ENCODE results near the gene MAB21L2. TPM values are rescaled to one million over a fixed set of nuclear protein-coding genes. Genes with fewer than 3 reads are reported as not detected.

The MAB21L2 gene
- total RNA-seq, 2 donors from 2014 or later: 0.10 TPM; not detected in 1

DNA sequence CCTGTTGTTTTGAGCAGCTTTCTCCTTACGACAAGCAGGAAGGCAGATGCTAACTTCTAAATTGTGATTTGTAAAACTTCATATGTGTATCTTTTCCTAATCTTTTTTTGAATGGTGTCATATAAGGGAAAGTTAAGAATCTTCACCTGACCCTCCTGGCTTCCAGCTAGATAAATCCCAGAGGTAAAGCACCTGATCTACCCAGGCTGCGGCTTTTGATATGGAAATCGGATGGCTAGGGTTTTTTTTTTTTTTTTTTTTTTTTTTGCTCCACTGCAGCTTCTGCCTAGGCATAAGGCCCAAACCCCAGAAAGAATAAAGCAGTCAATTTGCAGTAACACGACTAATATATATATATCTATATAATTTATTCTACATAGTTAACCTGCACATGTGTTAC, 10.0 kb downstream of the MAB21L2 start:
- DNase-seq (ENCODE audit: low spot score): no peak
- intact Hi-C loops (cut with DNase I): no loop called here

DNA sequence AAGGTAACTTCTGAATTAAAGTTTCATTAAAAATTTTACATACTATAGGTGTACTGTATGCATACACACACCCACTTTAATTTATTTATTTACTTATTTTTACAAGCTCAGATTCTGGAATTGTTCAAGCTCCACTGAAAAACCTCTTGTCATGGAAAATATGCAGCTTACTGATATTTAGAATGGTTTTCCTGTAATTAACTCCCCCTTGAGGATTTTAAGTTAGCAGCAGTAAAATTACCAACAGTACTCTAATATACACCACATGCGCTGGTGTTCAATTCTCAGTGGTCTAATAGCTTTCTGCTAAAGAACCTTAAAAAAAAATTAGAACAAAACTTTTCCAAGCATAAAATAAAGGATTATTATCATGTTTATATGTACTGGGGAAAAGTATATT, 12.0 kb downstream of the MAB21L2 start:
- intact Hi-C loops (cut with DNase I): no loop called here
- DNase-seq (ENCODE audit: low spot score): no peak

DNA sequence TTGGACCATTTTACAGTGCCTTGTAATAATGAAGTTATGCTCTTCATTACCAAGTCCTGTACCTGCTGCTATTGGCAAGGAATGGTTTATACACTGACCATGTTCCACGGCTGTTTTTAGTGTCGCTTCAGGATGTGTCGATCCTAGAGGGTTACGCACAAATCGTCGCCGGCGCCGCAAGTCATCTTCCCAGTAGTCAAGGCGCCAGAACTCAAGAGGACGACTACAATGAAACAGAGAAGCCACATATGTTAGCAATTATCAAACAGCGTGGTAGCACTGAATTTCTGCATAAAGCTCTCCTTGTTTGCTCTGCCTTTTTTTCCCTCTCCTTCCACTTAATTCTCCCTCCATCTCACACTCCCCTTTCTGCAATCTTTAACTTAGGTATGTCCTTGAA, 17.0 kb downstream of the MAB21L2 start:
- DNase-seq (ENCODE audit: low spot score): no peak
- intact Hi-C loops (cut with DNase I): no loop called here

DNA sequence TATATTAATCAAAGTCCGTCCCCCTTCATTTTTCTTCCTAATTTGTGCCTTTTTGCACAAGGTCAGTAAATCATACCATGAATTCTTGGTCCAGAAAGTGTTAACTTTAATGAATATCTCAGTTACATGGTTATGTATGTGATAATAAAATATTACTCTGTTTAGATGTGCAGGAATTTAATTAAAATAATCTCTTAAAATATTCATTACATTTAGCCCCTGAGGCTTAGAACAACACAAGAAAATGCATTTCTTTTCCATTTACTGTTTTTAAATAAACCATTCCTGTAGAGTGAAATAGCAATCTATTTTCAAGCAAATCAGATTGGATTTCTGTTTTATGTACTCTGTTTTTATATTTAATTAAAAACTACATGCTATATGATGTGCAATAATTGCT, 17.6 kb downstream of the MAB21L2 start:
- no peak for DNase-seq (ENCODE audit: low spot score)
- intact Hi-C loops (cut with DNase I): no loop called here

DNA sequence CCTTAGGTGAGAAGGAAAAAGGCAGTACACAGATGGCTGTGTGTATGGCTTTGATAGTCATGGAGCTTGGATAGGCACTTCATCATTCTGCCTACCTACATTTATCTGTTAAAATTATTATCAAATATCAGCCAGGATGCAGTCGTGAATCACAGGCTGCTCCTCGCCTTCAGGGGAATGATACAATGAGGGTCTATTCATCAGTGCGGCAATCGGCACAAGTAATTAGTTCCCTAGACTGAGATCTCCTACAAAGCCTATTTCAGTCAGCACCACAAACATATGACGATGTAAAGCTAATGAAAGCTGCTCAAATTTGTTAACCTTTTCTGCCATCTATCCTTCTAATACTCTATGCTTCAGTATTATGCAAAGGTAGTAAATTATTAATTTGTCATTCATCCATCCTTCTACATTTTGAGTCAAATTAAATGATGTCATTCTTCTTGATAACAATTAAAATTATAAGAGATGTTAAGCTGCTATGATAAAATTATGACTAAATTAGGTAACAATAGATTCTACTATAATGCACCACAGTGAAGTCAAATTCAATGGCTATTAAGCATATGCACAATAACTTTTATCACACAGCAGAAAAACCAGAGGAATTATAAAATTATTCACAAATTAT, 19.0 kb downstream of the MAB21L2 start:
- peak; percentile 25 for DNase-seq (ENCODE audit: low spot score)
- intact Hi-C loops (cut with DNase I): no loop called here

DNA sequence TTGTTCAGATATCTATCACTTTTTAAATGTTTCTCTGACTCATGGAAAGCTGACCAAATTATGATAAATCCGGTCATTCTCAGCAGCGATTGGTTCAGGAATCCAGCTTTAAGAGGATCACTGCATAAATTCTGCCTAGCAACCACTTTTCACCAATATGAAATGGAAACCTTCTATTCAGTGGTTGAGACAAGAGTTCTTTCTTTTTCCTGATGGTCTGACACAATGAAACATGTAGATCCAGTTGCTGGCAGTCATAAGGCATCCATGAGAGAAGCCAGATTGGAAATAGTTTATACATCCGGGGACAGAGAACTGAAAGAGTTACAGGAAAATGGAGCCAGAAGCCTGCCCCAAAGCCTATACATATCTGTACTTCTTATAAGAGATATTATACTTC, 27.2 kb downstream of the MAB21L2 start:
- DNase-seq (ENCODE audit: low spot score): no peak
- intact Hi-C loops (cut with DNase I): no loop called here

DNA sequence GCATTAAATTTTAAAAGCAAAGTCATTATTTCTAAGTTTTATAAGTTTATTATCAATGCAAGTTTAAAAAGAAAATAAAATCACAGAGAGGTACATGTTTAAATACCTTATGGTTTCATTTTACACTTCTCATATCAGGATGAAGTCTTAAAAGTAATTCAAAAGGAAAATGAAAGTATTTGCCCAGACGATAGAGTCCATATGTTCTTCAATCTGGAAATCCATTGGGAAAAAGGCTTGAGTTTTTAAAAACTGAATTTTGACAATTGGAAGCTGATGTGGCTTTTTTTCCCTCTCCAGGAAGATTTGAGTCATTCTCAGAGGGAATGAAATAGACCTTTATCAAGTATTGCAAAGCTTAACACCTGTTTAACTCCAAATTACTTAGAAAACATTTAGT, 37.1 kb downstream of the MAB21L2 start:
- intact Hi-C loops (cut with DNase I): no loop called here
- no peak for DNase-seq (ENCODE audit: low spot score)

DNA sequence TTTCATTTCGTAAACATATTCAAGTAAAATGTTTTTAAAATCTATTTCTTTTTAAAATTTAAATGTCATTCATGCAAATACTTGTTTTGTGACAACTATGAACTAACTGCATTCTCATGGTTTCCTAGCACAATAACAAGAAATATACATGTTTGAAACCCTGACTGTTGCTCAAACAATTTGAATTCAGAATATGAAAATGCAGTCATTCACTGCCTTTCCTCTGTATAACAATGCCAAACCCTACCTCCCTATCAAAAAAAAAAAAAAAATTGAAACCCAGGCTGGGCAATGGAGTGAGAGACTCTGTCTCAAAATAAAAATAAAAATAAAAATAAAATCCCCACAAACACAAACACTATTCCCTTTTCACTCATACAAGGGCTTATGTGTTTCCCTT, 42.1 kb downstream of the MAB21L2 start:
- no peak for DNase-seq (ENCODE audit: low spot score)
- intact Hi-C loops (cut with DNase I): no loop called here

DNA sequence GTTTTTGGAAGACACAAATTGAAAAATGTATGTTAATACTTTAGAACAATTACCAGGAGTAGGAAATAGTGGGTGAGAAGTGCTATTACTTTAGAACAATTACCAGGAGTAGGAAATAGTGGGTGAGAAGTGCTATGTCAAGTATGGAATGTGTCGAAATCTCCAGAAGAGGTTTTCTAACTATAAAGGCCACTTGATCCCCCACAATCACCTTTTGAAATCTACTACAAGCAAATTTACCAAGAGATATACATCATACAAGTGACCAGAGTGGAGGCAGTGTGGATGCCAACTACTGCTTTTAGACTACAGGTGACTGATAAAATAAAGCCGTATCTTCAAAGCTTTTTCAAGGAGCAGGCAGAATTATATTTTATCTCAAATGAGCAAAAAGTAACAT, 43.1 kb downstream of the MAB21L2 start:
- intact Hi-C loops (cut with DNase I): no loop called here
- DNase-seq (ENCODE audit: low spot score): no peak

DNA sequence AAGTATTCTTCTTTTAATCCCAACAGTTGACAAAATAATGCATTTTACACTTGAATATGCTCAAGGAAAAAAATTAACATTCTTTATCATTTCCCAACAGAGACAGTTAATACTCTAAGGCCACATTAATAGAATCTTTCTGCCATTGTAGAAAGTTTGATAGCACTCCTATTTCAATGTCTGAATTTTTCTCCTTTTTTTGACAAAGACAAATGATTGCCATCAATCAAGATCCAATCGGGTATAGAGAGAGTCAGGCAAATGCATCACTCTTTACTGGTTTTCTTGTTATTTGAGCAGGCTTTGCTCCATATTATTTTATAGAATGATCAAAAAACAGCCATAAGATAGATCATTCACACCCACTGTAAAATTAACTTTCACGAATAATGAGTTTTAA, 46.1 kb downstream of the MAB21L2 start:
- DNase-seq (ENCODE audit: low spot score): no peak
- intact Hi-C loops (cut with DNase I): no loop called here

DNA sequence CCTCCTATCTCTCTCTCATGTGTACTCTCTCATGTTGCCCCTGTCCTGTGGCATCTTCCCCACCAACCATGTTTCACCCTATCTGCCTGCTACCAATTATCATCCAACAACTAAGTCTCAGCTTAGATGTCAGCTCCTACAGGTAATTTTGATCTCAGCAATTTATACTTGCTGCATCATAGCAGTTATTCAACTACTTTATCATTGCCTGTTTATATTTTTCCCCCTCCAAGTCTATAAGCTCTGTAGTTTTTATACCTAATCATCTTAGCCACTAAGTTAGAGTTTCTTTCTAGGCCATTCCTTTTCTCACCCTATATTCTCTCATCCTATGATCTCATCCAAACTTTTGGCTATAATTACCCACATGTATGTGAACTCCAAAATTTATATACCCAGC, 50.7 kb downstream of the MAB21L2 start:
- intact Hi-C loops (cut with DNase I): no loop called here
- DNase-seq (ENCODE audit: low spot score): no peak
